ENCODE results near the gene RALGAPA2. TPM values are rescaled to one million over a fixed set of nuclear protein-coding genes. Genes with fewer than 3 reads are reported as not detected.

RALGAPA2 gene
- total RNA-seq, 1 donor from 2014 or later: 30.3 TPM

- Mint-ChIP-seq H3K27ac (ENCODE audit: unreplicated experiment) (no peak overlapping the region), H3K4me3 (ENCODE audit: unreplicated experiment) (no peak overlapping the region), H3K27me3 (ENCODE audit: unreplicated experiment) (peaks cover 2% of the 10 kb centered on the region), H3K4me1 (ENCODE audit: unreplicated experiment) (no peaks in the 10 kb centered on the region), H3K36me3 (ENCODE audit: low read depth, unreplicated experiment) (no peaks in the 10 kb centered on the region), H3K9me3 (ENCODE audit: unreplicated experiment) (no peaks in the 10 kb centered on the region)
- no peak for DNase-seq (ENCODE audit: low spot score)
- TF ChIP-seq, protein P1, sequence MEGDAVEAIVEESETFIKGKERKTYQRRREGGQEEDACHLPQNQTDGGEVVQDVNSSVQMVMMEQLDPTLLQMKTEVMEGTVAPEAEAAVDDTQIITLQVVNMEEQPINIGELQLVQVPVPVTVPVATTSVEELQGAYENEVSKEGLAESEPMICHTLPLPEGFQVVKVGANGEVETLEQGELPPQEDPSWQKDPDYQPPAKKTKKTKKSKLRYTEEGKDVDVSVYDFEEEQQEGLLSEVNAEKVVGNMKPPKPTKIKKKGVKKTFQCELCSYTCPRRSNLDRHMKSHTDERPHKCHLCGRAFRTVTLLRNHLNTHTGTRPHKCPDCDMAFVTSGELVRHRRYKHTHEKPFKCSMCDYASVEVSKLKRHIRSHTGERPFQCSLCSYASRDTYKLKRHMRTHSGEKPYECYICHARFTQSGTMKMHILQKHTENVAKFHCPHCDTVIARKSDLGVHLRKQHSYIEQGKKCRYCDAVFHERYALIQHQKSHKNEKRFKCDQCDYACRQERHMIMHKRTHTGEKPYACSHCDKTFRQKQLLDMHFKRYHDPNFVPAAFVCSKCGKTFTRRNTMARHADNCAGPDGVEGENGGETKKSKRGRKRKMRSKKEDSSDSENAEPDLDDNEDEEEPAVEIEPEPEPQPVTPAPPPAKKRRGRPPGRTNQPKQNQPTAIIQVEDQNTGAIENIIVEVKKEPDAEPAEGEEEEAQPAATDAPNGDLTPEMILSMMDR (IDR thresholded peaks at IDR 0.05; ENCODE audit: unreplicated experiment): no peak
Measured at GRCh38 chr20:20694591-20694990, 17.9 kb downstream of the RALGAPA2 start.

GRCh38 chr20:20692587-20692986 lies 19.9 kb downstream of the RALGAPA2 start:
- Mint-ChIP-seq H3K27ac (ENCODE audit: unreplicated experiment) (no peak overlapping the region), H3K36me3 (ENCODE audit: low read depth, unreplicated experiment) (no peaks in the 10 kb centered on the region), H3K27me3 (ENCODE audit: unreplicated experiment) (peaks cover 2% of the 10 kb centered on the region), H3K9me3 (ENCODE audit: unreplicated experiment) (no peaks in the 10 kb centered on the region), H3K4me1 (ENCODE audit: unreplicated experiment) (peaks cover 2% of the 10 kb centered on the region), H3K4me3 (ENCODE audit: unreplicated experiment) (no peak overlapping the region)
- TF ChIP-seq, protein P1 (IDR thresholded peaks at IDR 0.05; ENCODE audit: unreplicated experiment): no peak
- DNase-seq (ENCODE audit: low spot score): no peak

DNA sequence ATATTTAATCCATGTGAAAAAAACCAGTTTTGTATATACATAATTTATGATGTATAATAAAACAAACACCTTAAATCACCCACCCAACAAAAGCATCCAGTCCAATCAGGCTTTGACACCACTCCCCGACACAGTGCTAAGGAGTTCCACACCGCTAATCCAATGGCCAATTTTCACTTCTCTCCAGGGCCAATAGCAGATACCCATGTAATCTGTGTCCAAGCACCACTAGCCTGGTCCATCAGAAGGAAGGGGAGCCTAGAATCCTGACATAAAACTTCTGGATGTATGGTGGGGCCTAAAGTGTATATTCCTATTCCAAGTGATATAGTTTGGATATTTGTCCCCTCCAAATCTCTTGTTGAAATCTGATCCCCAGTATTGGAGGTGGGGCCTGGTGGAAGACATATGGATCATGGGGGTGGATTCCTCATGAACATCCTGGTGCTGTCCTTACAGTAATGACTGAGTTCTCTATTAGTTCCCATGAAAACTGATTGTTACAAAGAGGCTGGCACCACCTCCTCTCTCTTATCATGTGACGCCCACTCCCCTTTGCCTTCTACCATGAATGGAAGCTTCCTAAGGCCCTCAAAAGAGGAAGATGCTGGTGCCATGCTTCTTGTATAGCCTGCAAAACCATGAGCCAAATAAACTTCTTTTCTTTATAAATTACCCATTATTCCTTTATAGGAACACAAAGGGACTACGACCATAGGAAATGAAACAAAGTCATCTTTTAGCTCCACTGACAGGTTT lies 20.8 kb downstream of the RALGAPA2 start:
- Mint-ChIP-seq H3K4me3 (ENCODE audit: unreplicated experiment) (no peak overlapping the region), H3K27me3 (ENCODE audit: unreplicated experiment) (peaks cover 2% of the 10 kb centered on the region), H3K4me1 (ENCODE audit: unreplicated experiment) (peaks cover 2% of the 10 kb centered on the region), H3K27ac (ENCODE audit: unreplicated experiment) (no peak overlapping the region), H3K9me3 (ENCODE audit: unreplicated experiment) (no peaks in the 10 kb centered on the region), H3K36me3 (ENCODE audit: low read depth, unreplicated experiment) (no peaks in the 10 kb centered on the region)
- DNase-seq (ENCODE audit: low spot score): no peak
- TF ChIP-seq, protein P1 (IDR thresholded peaks at IDR 0.05; ENCODE audit: unreplicated experiment): no peak

DNA sequence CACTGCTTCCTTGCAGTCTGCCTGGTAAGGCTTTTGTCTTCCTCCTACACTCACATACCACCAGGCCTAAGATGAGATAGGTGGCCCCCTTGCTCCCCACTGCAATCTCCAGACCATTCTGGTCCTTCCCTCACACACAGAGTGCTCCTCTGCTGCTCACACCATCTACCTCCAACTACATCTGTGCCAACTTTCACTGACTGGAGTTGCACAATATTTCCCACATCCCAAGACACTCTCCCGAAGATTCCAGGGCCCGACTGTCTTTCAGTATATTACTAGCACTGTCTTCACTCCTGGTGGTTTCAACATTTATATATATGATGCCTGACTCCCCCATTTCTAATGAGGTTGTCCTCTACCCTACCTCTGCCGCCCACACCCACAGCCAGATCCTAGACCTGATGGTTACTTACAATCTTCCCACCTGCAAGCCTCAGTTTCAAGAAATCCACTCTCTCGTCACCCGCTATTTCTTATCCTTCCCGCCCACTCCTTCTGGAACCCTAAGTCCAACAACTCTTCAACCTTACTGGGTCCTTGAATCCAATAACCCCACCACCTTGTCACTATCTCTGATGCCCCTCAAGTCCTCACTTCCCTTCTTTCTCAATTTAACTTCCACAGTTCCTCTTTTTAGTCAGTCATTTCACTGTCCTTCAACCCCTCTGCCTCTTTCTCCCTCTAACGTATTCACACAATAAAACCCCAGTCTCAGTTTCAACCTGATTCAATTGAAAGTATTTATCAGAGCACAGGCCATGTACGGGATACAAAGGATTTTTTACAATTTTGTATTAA lies 21.6 kb downstream of the RALGAPA2 start:
- no peak for DNase-seq (ENCODE audit: low spot score)
- Mint-ChIP-seq H3K4me3 (ENCODE audit: unreplicated experiment) (no peak overlapping the region), H3K9me3 (ENCODE audit: unreplicated experiment) (no peaks in the 10 kb centered on the region), H3K27ac (ENCODE audit: unreplicated experiment) (no peak overlapping the region), H3K4me1 (ENCODE audit: unreplicated experiment) (peaks cover 2% of the 10 kb centered on the region), H3K36me3 (ENCODE audit: low read depth, unreplicated experiment) (no peaks in the 10 kb centered on the region), H3K27me3 (ENCODE audit: unreplicated experiment) (no peaks in the 10 kb centered on the region)
- TF ChIP-seq, protein P1 (IDR thresholded peaks at IDR 0.05; ENCODE audit: unreplicated experiment): no peak

- Mint-ChIP-seq H3K9me3 (ENCODE audit: unreplicated experiment) (no peaks in the 10 kb centered on the region), H3K27ac (ENCODE audit: unreplicated experiment) (no peak overlapping the region), H3K4me1 (ENCODE audit: unreplicated experiment) (peaks cover 6% of the 10 kb centered on the region), H3K27me3 (ENCODE audit: unreplicated experiment) (no peaks in the 10 kb centered on the region), H3K36me3 (ENCODE audit: low read depth, unreplicated experiment) (no peaks in the 10 kb centered on the region), H3K4me3 (ENCODE audit: unreplicated experiment) (no peak overlapping the region)
- TF ChIP-seq, protein P1 (IDR thresholded peaks at IDR 0.05; ENCODE audit: unreplicated experiment): no peak
- no peak for DNase-seq (ENCODE audit: low spot score)
Measured at GRCh38 chr20:20687319-20687718, 25.1 kb downstream of the RALGAPA2 start.
